ENCODE results near the gene EFCAB6. TPM values are rescaled to one million over a fixed set of nuclear protein-coding genes. Genes with fewer than 3 reads are reported as not detected.

EFCAB6 gene
- total RNA-seq (2022; extraction: Qiagen RNA extraction; ENCODE audit: low read depth): 0.34 to 0.97 TPM (median 0.41 TPM) in 5 replicates

GRCh38 chr22:43812149-43812842 lies at the start of gene EFCAB6:
EFCAB6 (minus strand) TSS chr22:43812305; CDS start chr22:43782318, 29,987 bp downstream.

Other genes with a start within 250 kb of the EFCAB6 start
- not detected in 5 replicates for gene SULT4A1, start 50.2 kb upstream of the EFCAB6 start, total RNA-seq (2022; extraction: Qiagen RNA extraction; ENCODE audit: low read depth)
- gene PNPLA5, start 79.7 kb upstream of the EFCAB6 start, total RNA-seq (2022; extraction: Qiagen RNA extraction; ENCODE audit: low read depth): 0.06 TPM in 1 of 5 replicates, not detected in the others
- 0.69 to 1.2 TPM (median 1.0 TPM) in 5 replicates for gene PNPLA3, start 111.5 kb upstream of the EFCAB6 start, total RNA-seq (2022; extraction: Qiagen RNA extraction; ENCODE audit: low read depth)
- gene SAMM50, start 143.1 kb upstream of the EFCAB6 start, total RNA-seq (2022; extraction: Qiagen RNA extraction; ENCODE audit: low read depth): 44.7 to 48.7 TPM (median 46.8 TPM) in 5 replicates
- gene PARVB, start 212.0 kb upstream of the EFCAB6 start, total RNA-seq (2022; extraction: Qiagen RNA extraction; ENCODE audit: low read depth): 35.1 to 41.8 TPM (median 39.3 TPM) in 5 replicates

Data from A549 treated with CpdA at 1 μM for 4 hours (cell line).